H9 (cell line): ENCODE results near the gene IGFBP7. TPM values are rescaled to one million over a fixed set of nuclear protein-coding genes. Genes with fewer than 3 reads are reported as not detected.

Experiments
- DNase-seq: peaks from one replicate; pipeline ENCODE4 v3.0.0-alpha.2; 2017
- H2AFZ ChIP-seq: one replicate; pipeline ENCODE4 v1.6.1; 2013; ENCODE audit warnings: mild to moderate bottlenecking, low read length, control low read depth, moderate library complexity
- H2AK5ac ChIP-seq: 2 replicates; pipeline ENCODE4 v1.6.1; 2013; ENCODE audit warnings: low read length, control low read depth, mixed read lengths; ENCODE audit not compliant: insufficient read length
- H2BK120ac ChIP-seq: one replicate; pipeline ENCODE4 v1.6.1; 2013; ENCODE audit warnings: low read depth, mild to moderate bottlenecking, low read length, control low read depth, inconsistent platforms; ENCODE audit not compliant: poor library complexity, severe bottlenecking
- H2BK12ac ChIP-seq: 2 replicates; pipeline ENCODE4 v1.6.1; 2013; ENCODE audit warnings: low read length, control low read depth, mixed read lengths, low read depth; ENCODE audit not compliant: insufficient read length
- H2BK15ac ChIP-seq: 2 replicates; pipeline ENCODE4 v1.6.1; 2013; ENCODE audit warnings: low read depth, low read length, control low read depth
- H2BK20ac ChIP-seq: one replicate; pipeline ENCODE4 v1.6.1; 2013; ENCODE audit warnings: low read depth, mild to moderate bottlenecking, low read length, control low read depth, inconsistent platforms; ENCODE audit not compliant: poor library complexity, severe bottlenecking
- H2BK5ac ChIP-seq: 2 replicates; pipeline ENCODE4 v1.6.1; 2013; ENCODE audit warnings: low read length, control low read depth, mixed read lengths; ENCODE audit not compliant: insufficient read length
- H3K14ac ChIP-seq: 2 replicates; pipeline ENCODE4 v1.6.1; 2013; ENCODE audit warnings: low read length, control low read depth; ENCODE audit not compliant: insufficient read depth
- H3K18ac ChIP-seq: 2 replicates; pipeline ENCODE4 v1.6.1; 2013; ENCODE audit warnings: low read depth, mild to moderate bottlenecking, mixed read lengths, low read length, control low read depth; ENCODE audit not compliant: insufficient read length
- H3K23ac ChIP-seq: 2 replicates; pipeline ENCODE4 v1.6.1; 2013; ENCODE audit warnings: low read length, control low read depth, mixed read lengths, low read depth; ENCODE audit not compliant: insufficient read length
- H3K23me2 ChIP-seq: 2 replicates; pipeline ENCODE4 v1.6.1; 2013; ENCODE audit warnings: low read depth, mild to moderate bottlenecking, mixed read lengths, low read length, control low read depth; ENCODE audit not compliant: insufficient read length, poor library complexity, severe bottlenecking
- H3K27ac ChIP-seq: 2 replicates; pipeline ENCODE4 v1.5.1; 2013; ENCODE audit warnings: low read length, control low read depth, mixed read lengths, low read depth; ENCODE audit not compliant: insufficient read length
- H3K27me3 ChIP-seq: 2 replicates; pipeline ENCODE4 v1.6.1; 2013; ENCODE audit warnings: low read length, control low read depth, inconsistent platforms; ENCODE audit not compliant: insufficient read depth
- H3K4ac ChIP-seq: 2 replicates; pipeline ENCODE4 v1.6.1; 2013; ENCODE audit warnings: low read depth, mild to moderate bottlenecking, control low read depth, inconsistent platforms, low read length, moderate library complexity
- H3K4me1 ChIP-seq: 2 replicates; pipeline ENCODE4 v1.6.1; 2013; ENCODE audit warnings: low read length, control low read depth, inconsistent platforms; ENCODE audit not compliant: insufficient read depth
- H3K4me2 ChIP-seq: 2 replicates; pipeline ENCODE4 v1.6.1; 2013; ENCODE audit warnings: low read length, control low read depth, mixed read lengths; ENCODE audit not compliant: insufficient read length, insufficient read depth
- H3K56ac ChIP-seq: 2 replicates; pipeline ENCODE4 v1.6.1; 2013; ENCODE audit warnings: low read depth, mild to moderate bottlenecking, mixed read lengths, low read length, control low read depth; ENCODE audit not compliant: insufficient read length
- H3K79me1 ChIP-seq: 2 replicates; pipeline ENCODE4 v1.6.1; 2013; ENCODE audit warnings: low read depth, mild to moderate bottlenecking, moderate library complexity, low read length, control low read depth, inconsistent platforms; ENCODE audit not compliant: insufficient read depth, poor library complexity, severe bottlenecking
- H3K79me2 ChIP-seq: 2 replicates; pipeline ENCODE4 v1.6.1; 2013; ENCODE audit warnings: low read length, control low read depth, inconsistent platforms; ENCODE audit not compliant: insufficient read depth
- H3K9ac ChIP-seq: 2 replicates; pipeline ENCODE4 v1.6.1; 2013; ENCODE audit warnings: low read length, control low read depth, mixed read lengths; ENCODE audit not compliant: insufficient read length; ENCODE audit errors: extremely low read depth
- H3K9me3 ChIP-seq: one replicate; pipeline ENCODE4 v1.6.1; 2013; ENCODE audit warnings: low read depth, low read length, inconsistent platforms; ENCODE audit not compliant: control insufficient read depth
- H3T11ph ChIP-seq: one replicate; pipeline ENCODE4 v1.6.1; 2013; ENCODE audit warnings: mild to moderate bottlenecking, low read length, control low read depth, inconsistent platforms
- H4K20me1 ChIP-seq: one replicate; pipeline ENCODE4 v1.6.1; 2013; ENCODE audit not compliant: control insufficient read depth, insufficient read length, insufficient read depth
- H4K5ac ChIP-seq: 2 replicates; pipeline ENCODE4 v1.6.1; 2013; ENCODE audit warnings: low read depth, mild to moderate bottlenecking, mixed read lengths, low read length, control low read depth; ENCODE audit not compliant: insufficient read length
- H4K8ac ChIP-seq: replicated peaks from 2 replicates; pipeline ENCODE4 v1.6.1; 2013; ENCODE audit warnings: low read length, control low read depth, mixed read lengths, low read depth; ENCODE audit not compliant: insufficient read length
- H4K91ac ChIP-seq: 2 replicates; pipeline ENCODE4 v1.6.1; 2013; ENCODE audit warnings: low read depth, mild to moderate bottlenecking, moderate library complexity, mixed read lengths, low read length, control low read depth; ENCODE audit not compliant: insufficient read length
- H3K27ac Mint-ChIP-seq, 3 experiments: 2 replicates in 2 of 3; 3 replicates in 1 of 3; pipeline ENCODE4 v1.8.0; 2020 to 2021; ENCODE audit warnings: mixed read lengths in 3 of 3, mild to moderate bottlenecking in 1 of 3, moderate library complexity in 1 of 3
- H3K27me3 Mint-ChIP-seq: 2 replicates; pipeline ENCODE4 v1.8.0; 2021; ENCODE audit warnings: low read depth, mild to moderate bottlenecking, moderate library complexity, mixed read lengths
- H3K36me3 Mint-ChIP-seq, 3 experiments: 2 replicates in 2 of 3; 3 replicates in 1 of 3; pipeline ENCODE4 v1.8.0; 2020 to 2021; ENCODE audit warnings: low read depth in 3 of 3, mixed read lengths in 3 of 3; ENCODE audit not compliant: insufficient read depth in 1 of 3
- H3K4me1 Mint-ChIP-seq, 2 experiments: 2 replicates each; pipeline ENCODE4 v1.8.0; 2020; ENCODE audit warnings: mixed read lengths in 2 of 2
- H3K4me3 Mint-ChIP-seq, 2 experiments: 2 replicates in 1 of 2; 3 replicates in 1 of 2; pipeline ENCODE4 v1.8.0; 2020 to 2021; ENCODE audit warnings: mild to moderate bottlenecking in 2 of 2, mixed read lengths in 2 of 2, moderate library complexity in 1 of 2
- H3K9me3 Mint-ChIP-seq, 2 experiments: 2 replicates in 1 of 2; 3 replicates in 1 of 2; pipeline ENCODE4 v1.8.0; 2020; ENCODE audit warnings: mild to moderate bottlenecking in 2 of 2, mixed read lengths in 2 of 2, moderate library complexity in 1 of 2
- CTCF ChIP-seq: fragments of 200-600 bp; sonication (generic); conservative IDR thresholded peaks from 3 replicates; pipeline ENCODE4 v1.8.0; 2021; ENCODE audit warnings: antibody characterized with exemption, mild to moderate bottlenecking
- WGBS: extraction: QIAGEN DNeasy Blood & Tissue Kit; methylation state at CpG from one replicate; pipeline ENCODE4 v1.1.7; 2013; ENCODE audit warnings: missing lambda C conversion rate, low lambda C conversion rate, mixed read lengths; ENCODE audit not compliant: insufficient read length; ENCODE audit errors: extremely low coverage; 5-methylcytosine and 5-hydroxymethylcytosine counted together
- total RNA-seq: library from RNA; stranded (reverse); gene quantifications from 2 replicates; pipeline ENCODE4 v1.2.1, GENCODE V29; 2021

IGFBP7 gene
- total RNA-seq, 1 experiment from 2014 or later, result 0.37 TPM

GRCh38 chr4:57044279-57044678, 65.9 kb downstream of the IGFBP7 start:
- H2BK15ac ChIP-seq, result no peak overlapping the region
- WGBS, result no CpG with 5 or more reads among the region's 1 CpG
- Mint-ChIP-seq H3K4me1 (peaks cover 10 to 13% of the 10 kb centered on the region in 2 experiments), H3K27ac (no peak overlapping the region), H3K4me3 (no peak overlapping the region), H3K27me3 (peaks cover 3% of the 10 kb centered on the region; the same call in 1 of the 2 replicates), H3K9me3 (peaks cover 3 to 8% of the 10 kb centered on the region in 2 experiments; a peak in 4 of 5 replicates), H3K36me3 (peaks cover 0 to 7% (median 4%) of the 10 kb centered on the region in 3 experiments; a peak in 3 of 7 replicates)
- no peaks in the 10 kb centered on the region for H3K27me3 ChIP-seq
- H3K79me2 ChIP-seq, result no peaks in the 10 kb centered on the region
- H4K5ac ChIP-seq, result no peak overlapping the region
- H4K91ac ChIP-seq, result no peak overlapping the region
- TF ChIP-seq CTCF, result no peak
- no peak overlapping the region for H2BK120ac ChIP-seq
- H2BK20ac ChIP-seq, result no peak overlapping the region
- H2AFZ ChIP-seq, result no peak overlapping the region
- no peak overlapping the region for H3K23ac ChIP-seq
- no peaks in the 10 kb centered on the region; the same call in 1 of the 2 replicates for H3K4me1 ChIP-seq
- no peaks in the 10 kb centered on the region for H4K20me1 ChIP-seq
- H3K9ac ChIP-seq, result no peak overlapping the region
- H3K14ac ChIP-seq, result no peak overlapping the region
- H3K27ac ChIP-seq, result no peak overlapping the region
- no peaks in the 10 kb centered on the region for H3K79me1 ChIP-seq
- no peak overlapping the region for H3K18ac ChIP-seq
- no peak overlapping the region for H3K4me2 ChIP-seq
- no peak overlapping the region for H2AK5ac ChIP-seq
- no peak overlapping the region for H2BK5ac ChIP-seq
- no peak for DNase-seq
- H3K23me2 ChIP-seq, result no peaks in the 10 kb centered on the region
- no peak overlapping the region for H3K56ac ChIP-seq
- no peak overlapping the region for H4K8ac ChIP-seq
- no peak overlapping the region for H3T11ph ChIP-seq
- H3K4ac ChIP-seq, result no peak overlapping the region
- no peak overlapping the region for H2BK12ac ChIP-seq
- no peaks in the 10 kb centered on the region for H3K9me3 ChIP-seq
